HepG2 (cell line): ENCODE measurements around the gene SMARCC1. TPM values are rescaled to one million over a fixed set of nuclear protein-coding genes. Genes with fewer than 3 reads are reported as not detected.

ENCODE experiments used
- FOXA3 ChIP-seq: IDR thresholded peaks from 2 replicates; pipeline ENCODE4 v1.6.1; 2016; ENCODE audit warnings: missing genetic modification reagents, missing compliant biosample characterization
- GFI1 ChIP-seq: sonication (generic); formaldehyde crosslinking; IDR thresholded peaks from 2 replicates; pipeline ENCODE4 v1.5.0; 2020; ENCODE audit warnings: missing genetic modification reagents, mild to moderate bottlenecking, borderline replicate concordance
- HMG20A ChIP-seq: IDR thresholded peaks from 2 replicates; pipeline ENCODE4 v1.6.1; 2016; ENCODE audit warnings: borderline replicate concordance
- HMGA1 ChIP-seq: sonication (generic); formaldehyde crosslinking; conservative IDR thresholded peaks from 2 replicates; pipeline ENCODE4 v1.4.0; 2020; ENCODE audit warnings: missing genetic modification reagents
- IKZF4 ChIP-seq: sonication (generic); formaldehyde crosslinking; IDR thresholded peaks from 2 replicates; pipeline ENCODE4 v1.5.1; 2020; ENCODE audit warnings: borderline replicate concordance, mild to moderate bottlenecking, low read depth, missing genetic modification reagents; ENCODE audit errors: not compliant biosample characterization
- IRF2 ChIP-seq: IDR thresholded peaks from 2 replicates; pipeline ENCODE4 v1.6.1; 2018; ENCODE audit warnings: missing genetic modification reagents, missing compliant biosample characterization
- MEF2D ChIP-seq: sonication (generic); formaldehyde crosslinking; IDR thresholded peaks from 2 replicates; pipeline ENCODE4 v1.5.1; 2020; ENCODE audit warnings: mild to moderate bottlenecking, missing genetic modification reagents
- NBN ChIP-seq: fragments of 450-650 bp; conservative IDR thresholded peaks from 2 replicates; pipeline ENCODE4 v1.6.1; 2017
- POGZ ChIP-seq: sonication (generic); formaldehyde crosslinking; IDR thresholded peaks from 2 replicates; pipeline ENCODE4 v1.4.0; 2020; ENCODE audit warnings: mild to moderate bottlenecking, missing genetic modification reagents
- POLR2AphosphoS2 ChIP-seq: IDR thresholded peaks from 2 replicates; pipeline ENCODE4 v1.6.1; 2011; ENCODE audit warnings: low read depth, low read length, improper control_type of control experiment
- SIN3A ChIP-seq: IDR thresholded peaks from 2 replicates; pipeline ENCODE4 v1.6.1; 2011; ENCODE audit warnings: low read depth, mild to moderate bottlenecking, control low read depth, low read length, borderline replicate concordance
- TFE3 ChIP-seq: IDR thresholded peaks from 2 replicates; pipeline ENCODE4 v1.6.1; 2016
- TRAFD1 ChIP-seq: sonication (generic); formaldehyde crosslinking; IDR thresholded peaks from 2 replicates; pipeline ENCODE4 v1.5.1; 2020; ENCODE audit warnings: missing genetic modification reagents, mild to moderate bottlenecking, borderline replicate concordance
- U2AF1 ChIP-seq: fragments of 200-400 bp; formaldehyde crosslinking; optimal IDR thresholded peaks from 2 replicates; pipeline ENCODE3; 2017; ENCODE audit warnings: mild to moderate bottlenecking, low read depth, low read length
- ZHX1 ChIP-seq: sonication (generic); formaldehyde crosslinking; IDR thresholded peaks from 2 replicates; pipeline ENCODE4 v1.8.1; 2022; ENCODE audit warnings: low read depth, mild to moderate bottlenecking, missing genetic modification reagents
- ZNF232 ChIP-seq: sonication (generic); formaldehyde crosslinking; IDR thresholded peaks from 2 replicates; pipeline ENCODE4 v1.4.0; 2020; ENCODE audit warnings: missing genetic modification reagents, borderline replicate concordance
- ZNF282 ChIP-seq: fragments of 450-650 bp; IDR thresholded peaks from 2 replicates; pipeline ENCODE4 v1.6.1; 2018; ENCODE audit not compliant: partially characterized antibody
- ZNF574 ChIP-seq: sonication (generic); formaldehyde crosslinking; IDR thresholded peaks from 2 replicates; pipeline ENCODE4 v1.4.0; 2020; ENCODE audit warnings: missing genetic modification reagents
- ZNF703 ChIP-seq: sonication (generic); formaldehyde crosslinking; IDR thresholded peaks from 2 replicates; pipeline ENCODE4 v1.5.1; 2020; ENCODE audit warnings: missing genetic modification reagents, mild to moderate bottlenecking, moderate library complexity, borderline replicate concordance
- ZNF790 ChIP-seq: sonication (generic); formaldehyde crosslinking; IDR thresholded peaks from 2 replicates; pipeline ENCODE4 v1.8.0; 2022; ENCODE audit warnings: missing genetic modification reagents, mild to moderate bottlenecking, borderline replicate concordance
- ZSCAN22 ChIP-seq: sonication (generic); formaldehyde crosslinking; IDR thresholded peaks from 2 replicates; pipeline ENCODE4 v1.4.0; 2020; ENCODE audit warnings: mild to moderate bottlenecking, missing genetic modification reagents
- polyA plus RNA-seq, 8 experiments: library from polyadenylated mRNA; depleted of rRNA in 3 of 8; stranded (reverse) in 7 of 8; unstranded in 1 of 8; fragments of >200 nt; fragmentation: Illumina TruSeq in 4 of 8; extraction: Trizol in 4 of 8; gene quantifications; 2 replicates each; pipeline versions ENCODE4 v1.2.1 to v1.2.3, GENCODE V29; 2011 to 2016; ENCODE audit warnings: low read depth in 4 of 8, missing spikeins in 1 of 8, mixed read lengths in 1 of 8; ENCODE audit not compliant: insufficient read depth in 1 of 8
- total RNA-seq, 5 experiments: library from RNA; depleted of rRNA; stranded (reverse); fragments of >200 nt; fragmentation: Illumina TruSeq; extraction: Trizol; gene quantifications; 2 replicates each; pipeline ENCODE4 v1.2.3, GENCODE V29; 2016; ENCODE audit warnings: low read depth in 1 of 5

Gene SMARCC1
- total and polyA plus RNA-seq, 2 of the 13 experiments (the other 11 are each of a cell fraction or from before 2014, with no cell fraction given), result 47.9 to 58.4 TPM

GRCh38 chr3:47781685-47782445 lies at the start of gene SMARCC1 (continued):
- TF ChIP-seq TFE3 (CRISPR knock-in tag) (0 out of 2 replicates have a peak, but pooled peaks have one; percentile 14), ZHX1 (CRISPR knock-in tag) (no peak), ZNF790 (CRISPR knock-in tag) (no peak; the same call in 1 of the 2 replicates), SIN3A (no peak; the same call in 1 of the 2 replicates), MEF2D (peak; percentile 53; the same call in 1 of the 2 replicates), IRF2 (CRISPR knock-in tag) (peak; percentile 81; the same call in 1 of the 2 replicates), U2AF1 (no peak), POGZ (CRISPR knock-in tag) (peak; percentile 74; the same call in 1 of the 2 replicates), NBN (no peak), ZNF282 (no peak), GFI1 (CRISPR knock-in tag) (peak; percentile 42), IKZF4 (peak; percentile 77), TRAFD1 (CRISPR knock-in tag) (no peak), ZNF232 (CRISPR knock-in tag) (peak; percentile 88; the same call in 1 of the 2 replicates), ZSCAN22 (CRISPR knock-in tag) (no peak), ZNF703 (peak; percentile 12; the same call in 1 of the 2 replicates), FOXA3 (CRISPR knock-in tag) (peak; percentile 20; the same call in 1 of the 2 replicates), POLR2AphosphoS2 (no peak), ZNF574 (CRISPR knock-in tag) (peak; percentile 75), HMGA1 (CRISPR knock-in tag) (no peak), HMG20A (CRISPR knock-in tag) (no peak)
